ENCODE data around the gene C12orf56. TPM values are rescaled to one million over a fixed set of nuclear protein-coding genes. Genes with fewer than 3 reads are reported as not detected.

Gene C12orf56
- total RNA-seq, 1 donor from 2014 or later: not detected

GRCh38 chr12:64240781-64241180, 149.8 kb downstream of the C12orf56 start:
- DNase-seq: no peak
- intact Hi-C loops (cut with DNase I): loop anchor here (10.0 kb wide), 1 partner anchor 56 kb away; no protein-coding TSS in a partner anchor

GRCh38 chr12:64237382-64237781, 153.2 kb downstream of the C12orf56 start:
- no peaks in the 10 kb centered on the region for H3K4me1 ChIP-seq
- no peaks in the 10 kb centered on the region for H3K9me3 ChIP-seq
- H3K4me3 ChIP-seq: no peak overlapping the region
- no peak overlapping the region for H3K27ac ChIP-seq
- H3K27me3 ChIP-seq: no peaks in the 10 kb centered on the region
- DNase-seq: no peak
- no peak for TF ChIP-seq CTCF (IDR thresholded peaks at IDR 0.05)
- intact Hi-C loops (cut with DNase I): no loop called here
- no peaks in the 10 kb centered on the region for H3K36me3 ChIP-seq
- no peak for ATAC-seq

More at GRCh38 chr12:64240781-64241180, 149.8 kb downstream of the C12orf56 start:
- no peak overlapping the region for H3K4me3 ChIP-seq
- ATAC-seq: no peak
- H3K36me3 ChIP-seq: no peaks in the 10 kb centered on the region
- TF ChIP-seq CTCF (IDR thresholded peaks at IDR 0.05): no peak
- no peaks in the 10 kb centered on the region for H3K27me3 ChIP-seq
- H3K27ac ChIP-seq: no peak overlapping the region
- H3K9me3 ChIP-seq: no peaks in the 10 kb centered on the region
- no peaks in the 10 kb centered on the region for H3K4me1 ChIP-seq

GRCh38 chr12:64236549-64236948, 154.0 kb downstream of the C12orf56 start:
- H3K4me1 ChIP-seq: no peaks in the 10 kb centered on the region
- H3K9me3 ChIP-seq: no peaks in the 10 kb centered on the region
- H3K27me3 ChIP-seq: no peaks in the 10 kb centered on the region
- H3K27ac ChIP-seq: no peak overlapping the region
- no peak overlapping the region for H3K4me3 ChIP-seq
- ATAC-seq: no peak
- intact Hi-C loops (cut with DNase I): no loop called here
- no peaks in the 10 kb centered on the region for H3K36me3 ChIP-seq
- DNase-seq: no peak
- TF ChIP-seq CTCF (IDR thresholded peaks at IDR 0.05): no peak

- Histone ChIP-seq H3K9me3 (no peaks in the 10 kb centered on the region), H3K36me3 (no peaks in the 10 kb centered on the region), H3K27ac (no peak overlapping the region), H3K27me3 (no peaks in the 10 kb centered on the region), H3K4me1 (no peaks in the 10 kb centered on the region), H3K4me3 (no peak overlapping the region)
- ATAC-seq (no peak), DNase-seq (no peak)
- intact Hi-C loops (cut with DNase I): no loop called here
- no peak for TF ChIP-seq CTCF (IDR thresholded peaks at IDR 0.05)
Observed at GRCh38 chr12:64232196-64232595, 158.4 kb downstream of the C12orf56 start.

- ATAC-seq (no peak), DNase-seq (no peak)
- Histone ChIP-seq H3K4me1 (no peaks in the 10 kb centered on the region), H3K27ac (no peak overlapping the region), H3K27me3 (no peaks in the 10 kb centered on the region), H3K36me3 (no peaks in the 10 kb centered on the region), H3K9me3 (no peaks in the 10 kb centered on the region), H3K4me3 (no peak overlapping the region)
- TF ChIP-seq CTCF (IDR thresholded peaks at IDR 0.05): no peak
- intact Hi-C loops (cut with DNase I): no loop called here
Observed at GRCh38 chr12:64229796-64230195, 160.8 kb downstream of the C12orf56 start.

GRCh38 chr12:64229240-64229639, 161.3 kb downstream of the C12orf56 start:
- no peaks in the 10 kb centered on the region for H3K36me3 ChIP-seq
- ATAC-seq: no peak
- no peaks in the 10 kb centered on the region for H3K27me3 ChIP-seq
- no peak for DNase-seq
- no peaks in the 10 kb centered on the region for H3K9me3 ChIP-seq
- intact Hi-C loops (cut with DNase I): no loop called here
- no peaks in the 10 kb centered on the region for H3K4me1 ChIP-seq
- no peak overlapping the region for H3K4me3 ChIP-seq
- no peak overlapping the region for H3K27ac ChIP-seq
- no peak for TF ChIP-seq CTCF (IDR thresholded peaks at IDR 0.05)
